PC-3 (cell line): ENCODE measurements around the gene GNPDA1.

Source experiments
- CTCF ChIP-seq: fragments of 300-600 bp; sonication (generic); conservative IDR thresholded peaks from 2 replicates; pipeline ENCODE4 v1.5.1; 2017; ENCODE audit warnings: antibody characterized with exemption, low read depth, mild to moderate bottlenecking, low read length
- EZH2 ChIP-seq: fragments of 300-600 bp; sonication (generic); IDR thresholded peaks from one replicate; pipeline ENCODE4 v1.6.1; 2017; ENCODE audit warnings: antibody characterized with exemption, mild to moderate bottlenecking, low read length; ENCODE audit not compliant: unreplicated experiment
- EZH2phosphoT487 ChIP-seq: fragments of 300-600 bp; sonication (generic); IDR thresholded peaks from 2 replicates; pipeline ENCODE4 v1.6.1; 2018; ENCODE audit warnings: mild to moderate bottlenecking, antibody characterized with exemption, low read length, borderline replicate concordance

- TF ChIP-seq EZH2phosphoT487 (no peak), CTCF (no peak), EZH2 (no peak)
Observed at GRCh38 chr5:142036918-142037317, 24.1 kb upstream of the GNPDA1 start.
